Fibroblast of pulmonary artery (primary cell): ENCODE measurements around the gene EIF2S2.
A peak's percentile ranks its signal among the peaks of the same experiment; 100 is the strongest.
"Not testable (repeated sequence)": the region's sequence is repeated elsewhere in the genome, so short reads cannot be mapped to it uniquely, and the experiment has no call there.

Source experiments
- DNase-seq: peaks from one replicate; pipeline ENCODE4 v3.0.0-alpha.2; 2010; ENCODE audit warnings: low read depth
- H3K4me3 ChIP-seq: replicated peaks from 2 replicates; pipeline ENCODE4 v1.5.1; 2011; ENCODE audit warnings: low read depth, mild to moderate bottlenecking, control low read depth, low read length, moderate library complexity
- CTCF ChIP-seq: IDR thresholded peaks from 2 replicates; pipeline ENCODE4 v1.5.1; 2011; ENCODE audit warnings: mild to moderate bottlenecking, control low read depth, low read length, inconsistent platforms; ENCODE audit errors: missing control alignments

EIF2S2 gene, protein sequence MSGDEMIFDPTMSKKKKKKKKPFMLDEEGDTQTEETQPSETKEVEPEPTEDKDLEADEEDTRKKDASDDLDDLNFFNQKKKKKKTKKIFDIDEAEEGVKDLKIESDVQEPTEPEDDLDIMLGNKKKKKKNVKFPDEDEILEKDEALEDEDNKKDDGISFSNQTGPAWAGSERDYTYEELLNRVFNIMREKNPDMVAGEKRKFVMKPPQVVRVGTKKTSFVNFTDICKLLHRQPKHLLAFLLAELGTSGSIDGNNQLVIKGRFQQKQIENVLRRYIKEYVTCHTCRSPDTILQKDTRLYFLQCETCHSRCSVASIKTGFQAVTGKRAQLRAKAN

DNA sequence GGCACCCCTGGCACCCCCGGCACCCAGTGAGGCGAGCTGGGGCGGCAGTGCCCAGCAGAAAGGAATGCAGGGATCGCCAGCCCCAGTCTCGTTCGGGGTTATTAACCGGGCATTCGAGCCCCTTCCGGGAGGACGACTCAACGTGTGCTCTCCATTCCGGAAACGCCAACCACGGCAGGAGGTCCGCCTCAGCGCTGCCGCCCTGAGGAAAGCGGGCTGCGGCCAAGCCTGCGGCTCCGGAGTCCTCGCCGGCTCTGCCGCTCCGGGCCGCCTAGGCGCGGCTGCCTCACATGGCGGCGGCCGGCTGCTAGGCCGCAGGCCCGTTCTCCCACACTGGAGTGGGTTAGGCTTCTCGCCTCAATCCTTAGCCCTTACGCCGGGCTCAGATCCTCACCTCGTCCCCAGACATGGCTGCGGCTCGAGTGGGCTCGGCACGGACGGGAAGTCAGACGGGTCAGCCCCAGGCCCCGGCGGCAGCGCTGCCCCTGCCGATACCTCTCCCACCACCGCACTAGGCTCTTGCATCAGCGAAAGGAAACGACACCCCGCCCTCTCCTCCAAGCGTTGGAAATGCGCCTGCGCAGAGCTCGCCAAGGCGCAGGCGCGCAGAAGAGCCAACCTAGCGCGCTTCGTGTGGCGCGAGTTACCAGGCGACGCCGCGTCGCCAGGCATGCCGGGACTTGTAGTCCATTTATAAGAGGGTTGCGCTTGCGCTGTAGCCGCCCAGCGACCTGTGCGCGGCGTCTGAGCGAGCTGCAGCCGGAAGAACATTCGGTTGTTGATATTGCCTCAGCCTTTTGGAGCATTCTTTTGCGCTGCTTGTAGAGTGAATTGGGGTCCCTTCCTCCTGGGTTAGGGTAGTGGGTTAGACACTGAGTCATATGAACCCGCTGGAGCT, at the start of gene EIF2S2:
Gene EIF2S2 (minus strand): TSS at position 542 of the 898 bp plus-strand sequence. CDS start 133 bp downstream, at position 409.
- peak within 1 kb of the TSS; percentile 97 for H3K4me3 ChIP-seq
- peak; percentile 99 for DNase-seq
- no peak for TF ChIP-seq CTCF

DNA sequence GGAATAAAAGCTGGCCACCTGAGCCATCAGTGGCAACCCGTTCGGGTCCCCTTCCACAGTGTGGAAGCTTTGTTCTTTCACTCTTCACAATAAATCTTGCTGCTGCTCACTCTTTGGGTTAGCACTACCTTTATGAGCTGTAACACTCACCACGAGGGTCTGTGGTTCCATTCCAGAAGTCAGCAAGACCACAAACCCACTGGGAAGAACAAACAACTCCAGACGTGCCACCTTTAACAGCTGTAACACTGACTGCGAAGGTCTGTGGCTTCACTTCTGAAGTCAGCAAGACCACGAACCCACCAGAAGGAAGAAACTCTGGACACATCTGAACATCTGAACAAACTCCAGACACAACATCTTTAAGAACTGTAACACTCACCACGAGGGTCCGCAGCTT, 45.7 kb upstream of the EIF2S2 start:
- H3K4me3 ChIP-seq, DNase-seq: not testable (repeated sequence)

GRCh38 chr20:34155836-34156235, 43.8 kb upstream of the EIF2S2 start:
- no peak for DNase-seq
- no peak for TF ChIP-seq CTCF
- H3K4me3 ChIP-seq: no peak overlapping the region

GRCh38 chr20:34153169-34153568, 41.1 kb upstream of the EIF2S2 start:
- not testable (repeated sequence) for H3K4me3 ChIP-seq

GRCh38 chr20:34152073-34152472, 40.0 kb upstream of the EIF2S2 start:
- not testable (repeated sequence) for DNase-seq

More at GRCh38 chr20:34153169-34153568, 41.1 kb upstream of the EIF2S2 start:
- not testable (repeated sequence) for DNase-seq

GRCh38 chr20:34150306-34151000, 38.4 kb upstream of the EIF2S2 start:
- DNase-seq: no peak
- no peak for TF ChIP-seq CTCF

More at GRCh38 chr20:34152073-34152472, 40.0 kb upstream of the EIF2S2 start:
- H3K4me3 ChIP-seq: not testable (repeated sequence)

DNA sequence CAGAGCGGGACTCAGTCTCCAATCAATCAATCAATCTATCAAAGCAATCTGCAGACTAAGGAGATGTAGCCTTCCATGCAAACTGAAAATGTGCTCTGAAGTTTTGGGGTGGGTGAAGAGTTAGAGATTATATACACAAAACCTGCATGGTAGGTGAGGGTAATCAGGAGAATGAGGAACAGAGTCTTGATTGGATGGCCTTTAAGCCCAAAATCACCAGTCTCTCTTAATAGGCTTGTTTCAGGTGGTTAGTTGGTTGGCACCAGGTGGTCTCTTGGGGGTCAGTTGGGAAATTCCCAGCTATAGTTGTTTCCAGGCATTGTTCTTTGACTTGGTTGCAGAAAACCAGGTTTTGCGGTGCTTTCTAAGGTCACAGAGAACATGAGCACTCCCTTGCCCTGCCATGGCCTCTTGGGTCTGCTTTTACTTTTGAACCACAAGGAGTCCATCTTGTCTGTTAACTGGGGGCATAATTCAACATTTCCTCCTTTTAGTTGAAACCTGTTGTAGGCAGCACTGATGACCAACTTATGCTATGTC, 33.3 kb upstream of the EIF2S2 start:
- TF ChIP-seq CTCF: no peak
- DNase-seq: no peak
- H3K4me3 ChIP-seq: no peak overlapping the region

More at GRCh38 chr20:34150306-34151000, 38.4 kb upstream of the EIF2S2 start:
- no peak overlapping the region for H3K4me3 ChIP-seq

- peak; percentile 44 for DNase-seq
- H3K4me3 ChIP-seq: no peak overlapping the region
- TF ChIP-seq CTCF: no peak
These were observed 31.9 kb upstream of the EIF2S2 start for GRCh38 chr20:34143951-34144350.
